Spleen (tissue), 11 donors: ENCODE data around the gene LITAF. TPM values are rescaled to one million over a fixed set of nuclear protein-coding genes. Genes with fewer than 3 reads are reported as not detected.

Source experiments
- DNase-seq: peaks from one replicate; pipeline ENCODE4 v3.0.0-alpha.2; 2020
- H3K27ac ChIP-seq, 8 donors: fragments of 200-600 bp; sonication (generic) in 7 of 8; 1 replicate in 4 of 8; 2 replicates in 4 of 8; pipeline versions ENCODE4 v1.5.0 to v1.8.0; 2016 to 2021; ENCODE audit warnings: inconsistent platforms in 4 of 8, mild to moderate bottlenecking in 4 of 8, moderate library complexity in 1 of 8
- H3K27me3 ChIP-seq, 7 donors: fragments of 200-600 bp; sonication (generic) in 6 of 7; replicated peaks in 1 of 7; 1 replicate in 4 of 7; 2 replicates in 3 of 7; pipeline versions ENCODE4 v1.5.0 to v1.8.0; 2016 to 2021; ENCODE audit warnings: inconsistent platforms in 3 of 7, mild to moderate bottlenecking in 1 of 7
- H3K36me3 ChIP-seq, 6 donors: fragments of 200-600 bp; sonication (generic) in 5 of 6; 1 replicate in 4 of 6; 2 replicates in 2 of 6; pipeline versions ENCODE4 v1.5.0 to v1.8.0; 2016 to 2021; ENCODE audit warnings: inconsistent platforms in 2 of 6
- H3K4me1 ChIP-seq, 6 donors: fragments of 200-600 bp; sonication (generic) in 5 of 6; 1 replicate in 3 of 6; 2 replicates in 3 of 6; pipeline versions ENCODE4 v1.5.0 to v1.8.0; 2016 to 2021; ENCODE audit warnings: inconsistent platforms in 3 of 6
- H3K4me3 ChIP-seq, 8 donors: fragments of 200-600 bp; sonication (generic) in 7 of 8; 1 replicate in 4 of 8; 2 replicates in 4 of 8; pipeline versions ENCODE4 v1.5.0 to v1.8.0; 2016 to 2021; ENCODE audit warnings: inconsistent platforms in 4 of 8, mild to moderate bottlenecking in 4 of 8, moderate library complexity in 2 of 8
- H3K9me3 ChIP-seq, 8 donors: fragments of 200-600 bp; sonication (generic) in 7 of 8; 1 replicate in 4 of 8; 2 replicates in 4 of 8; pipeline versions ENCODE4 v1.5.0 to v1.8.0; 2016 to 2021; ENCODE audit warnings: inconsistent platforms in 4 of 8
- POLR2A ChIP-seq, 3 donors: fragments of 450-650 bp; IDR thresholded peaks; one replicate each; pipeline ENCODE4 v1.5.1; 2017; ENCODE audit warnings: antibody characterized with exemption in 3 of 3, mild to moderate bottlenecking in 1 of 3
- POLR2AphosphoS5 ChIP-seq, 3 donors: sonication (generic); formaldehyde crosslinking; IDR thresholded peaks; one replicate each; pipeline ENCODE4 v1.5.1; 2017; ENCODE audit warnings: antibody characterized with exemption in 3 of 3
- WGBS, 5 donors: extraction: QIAGEN DNeasy Blood & Tissue Kit in 3 of 5; methylation state at CpG; one replicate each; pipeline versions ENCODE4 v1.1.5 to v1.1.7; 2013 to 2018; 5-methylcytosine and 5-hydroxymethylcytosine counted together
- intact Hi-C: fragments of 100-400 bp; cut with DNase I; formaldehyde crosslinking; loops from one replicate; pipeline ENCODE4 v1.15.0; 2023; ENCODE audit warnings: low total_unique reads
- polyA plus RNA-seq, 3 donors: library from polyadenylated mRNA; stranded (reverse); fragments of 200-250 nt; gene quantifications; one replicate each; pipeline ENCODE4 v1.2.1, GENCODE V29; 2013
- total RNA-seq, 7 donors: library from RNA; depleted of rRNA in 3 of 7; stranded (reverse); fragments of >200 nt in 3 of 7; fragmentation: NEBNext Ultra II Directional in 4 of 7; extraction: Animal tissue kit (Norgen Biotek cat#: 25700) in 4 of 7; gene quantifications; one replicate each; pipeline versions ENCODE4 v1.1.0 to v1.2.1, GENCODE V29; 2016 to 2021
- TF ChIP-seq, protein P1 (sequence below), 11 experiments: fragments of 200-600 bp in 7 of 11; fragments of 450-650 bp in 4 of 11; sonication (generic) in 4 of 11; IDR thresholded peaks in 8 of 11; conservative IDR thresholded peaks in 3 of 11; 1 replicate in 7 of 11; 2 replicates in 4 of 11; pipeline versions ENCODE4 v1.4.0 to v1.8.0; 2016 to 2021; ENCODE audit warnings: antibody characterized with exemption in 11 of 11, inconsistent platforms in 4 of 11, mild to moderate bottlenecking in 1 of 11
- donor health status: healthy with polysubstance abuse.
- donor health status: DM: no; HTN: no; CAD: no; lungs with moderate emphysema.
- donor health status: DM: no; HTN: no; CAD: no.
- donor health status: Bipolar disorder and iron deficiency.
- donor health status: healthy.
- donor health status: DM: no; HTN: no; CAD: no.
- donor health status: DM: yes; HTN: yes; CAD: no.

The LITAF gene
- total and polyA plus RNA-seq, 10 donors = 55.8 to 312 (median 162) TPM

DNA sequence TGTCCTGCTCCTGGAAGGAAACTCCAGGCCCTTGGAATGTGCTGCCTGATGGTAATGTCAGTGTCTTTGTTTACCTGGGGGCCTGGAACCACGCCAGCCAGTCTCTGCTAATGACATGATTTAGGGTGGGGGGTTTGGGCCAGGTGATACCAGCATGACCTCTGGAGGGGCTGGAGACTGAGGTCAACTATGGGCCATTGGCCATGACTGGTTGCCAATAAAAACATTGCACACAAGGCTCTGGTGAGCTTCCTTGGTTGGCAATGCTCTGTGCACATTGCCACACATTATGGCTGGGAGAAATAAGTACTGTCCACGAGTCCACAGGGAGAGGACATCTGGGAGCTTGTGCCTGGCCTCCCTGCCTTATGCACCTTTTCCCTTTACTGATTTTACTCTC, 52.5 kb downstream of the LITAF start:
- Histone ChIP-seq H3K9me3 (no peaks in the 10 kb centered on the region), H3K4me3 (no peak overlapping the region), H3K27ac (no peak overlapping the region), H3K4me1 (peaks cover 0 to 40% (median 1%) of the 10 kb centered on the region in 6 donors), H3K27me3 (no peaks in the 10 kb centered on the region), H3K36me3 (no peaks in the 10 kb centered on the region)
- TF ChIP-seq POLR2A (IDR thresholded peaks at IDR 0.05) = no peak
- TF ChIP-seq POLR2AphosphoS5 (IDR thresholded peaks at IDR 0.05) = no peak
- TF ChIP-seq, protein P1, sequence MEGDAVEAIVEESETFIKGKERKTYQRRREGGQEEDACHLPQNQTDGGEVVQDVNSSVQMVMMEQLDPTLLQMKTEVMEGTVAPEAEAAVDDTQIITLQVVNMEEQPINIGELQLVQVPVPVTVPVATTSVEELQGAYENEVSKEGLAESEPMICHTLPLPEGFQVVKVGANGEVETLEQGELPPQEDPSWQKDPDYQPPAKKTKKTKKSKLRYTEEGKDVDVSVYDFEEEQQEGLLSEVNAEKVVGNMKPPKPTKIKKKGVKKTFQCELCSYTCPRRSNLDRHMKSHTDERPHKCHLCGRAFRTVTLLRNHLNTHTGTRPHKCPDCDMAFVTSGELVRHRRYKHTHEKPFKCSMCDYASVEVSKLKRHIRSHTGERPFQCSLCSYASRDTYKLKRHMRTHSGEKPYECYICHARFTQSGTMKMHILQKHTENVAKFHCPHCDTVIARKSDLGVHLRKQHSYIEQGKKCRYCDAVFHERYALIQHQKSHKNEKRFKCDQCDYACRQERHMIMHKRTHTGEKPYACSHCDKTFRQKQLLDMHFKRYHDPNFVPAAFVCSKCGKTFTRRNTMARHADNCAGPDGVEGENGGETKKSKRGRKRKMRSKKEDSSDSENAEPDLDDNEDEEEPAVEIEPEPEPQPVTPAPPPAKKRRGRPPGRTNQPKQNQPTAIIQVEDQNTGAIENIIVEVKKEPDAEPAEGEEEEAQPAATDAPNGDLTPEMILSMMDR (IDR thresholded peaks at IDR 0.05 in 8 of 11, conservative IDR thresholded peaks at IDR 0.05 in 3 of 11) = no peak
- 64 to 90% (median 73%) methylated on average over 2 of the region's 2 CpGs for WGBS, 5 donors
- no peak for DNase-seq
- intact Hi-C loops = loop anchor here (5.0 kb wide), 2 partner anchors 178 to 278 kb away; no protein-coding TSS in a partner anchor

DNA sequence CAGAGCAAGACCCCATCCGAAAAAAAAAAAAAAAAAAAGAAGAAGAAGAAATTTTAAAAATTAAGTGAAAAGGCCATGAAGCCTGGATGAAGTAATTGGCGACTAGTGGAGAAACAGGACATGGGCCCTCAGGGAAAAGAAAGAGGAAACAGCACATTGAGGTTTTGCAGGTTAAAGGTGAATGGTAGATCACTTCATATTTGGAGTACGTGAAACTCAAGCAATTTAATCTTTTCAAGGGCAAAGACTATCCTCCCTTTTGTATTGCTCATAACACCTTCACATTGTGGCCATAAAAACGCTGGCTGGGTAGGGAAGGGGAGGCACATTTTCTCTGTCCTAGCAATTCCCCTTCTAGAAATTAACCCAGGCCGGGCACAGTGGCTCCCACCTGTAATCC, 53.1 kb downstream of the LITAF start:
- no peaks in the 10 kb centered on the region for H3K36me3 ChIP-seq
- peaks cover 0 to 40% (median 1%) of the 10 kb centered on the region in 6 donors for H3K4me1 ChIP-seq
- intact Hi-C loops = loop anchor here (2.0 to 5.0 kb wide), 3 partner anchors 107 to 279 kb away; no protein-coding TSS in a partner anchor
- TF ChIP-seq, protein P1 (IDR thresholded peaks at IDR 0.05 in 8 of 11, conservative IDR thresholded peaks at IDR 0.05 in 3 of 11) = no peak
- TF ChIP-seq POLR2A (IDR thresholded peaks at IDR 0.05) = no peak
- no peak for TF ChIP-seq POLR2AphosphoS5 (IDR thresholded peaks at IDR 0.05)
- H3K4me3 ChIP-seq = no peak overlapping the region
- WGBS, 5 donors = 63 to 75% (median 68%) methylated on average over 5 of the region's 5 CpGs
- DNase-seq = no peak
- H3K27me3 ChIP-seq = no peaks in the 10 kb centered on the region
- no peaks in the 10 kb centered on the region for H3K9me3 ChIP-seq
- no peak overlapping the region for H3K27ac ChIP-seq

DNA sequence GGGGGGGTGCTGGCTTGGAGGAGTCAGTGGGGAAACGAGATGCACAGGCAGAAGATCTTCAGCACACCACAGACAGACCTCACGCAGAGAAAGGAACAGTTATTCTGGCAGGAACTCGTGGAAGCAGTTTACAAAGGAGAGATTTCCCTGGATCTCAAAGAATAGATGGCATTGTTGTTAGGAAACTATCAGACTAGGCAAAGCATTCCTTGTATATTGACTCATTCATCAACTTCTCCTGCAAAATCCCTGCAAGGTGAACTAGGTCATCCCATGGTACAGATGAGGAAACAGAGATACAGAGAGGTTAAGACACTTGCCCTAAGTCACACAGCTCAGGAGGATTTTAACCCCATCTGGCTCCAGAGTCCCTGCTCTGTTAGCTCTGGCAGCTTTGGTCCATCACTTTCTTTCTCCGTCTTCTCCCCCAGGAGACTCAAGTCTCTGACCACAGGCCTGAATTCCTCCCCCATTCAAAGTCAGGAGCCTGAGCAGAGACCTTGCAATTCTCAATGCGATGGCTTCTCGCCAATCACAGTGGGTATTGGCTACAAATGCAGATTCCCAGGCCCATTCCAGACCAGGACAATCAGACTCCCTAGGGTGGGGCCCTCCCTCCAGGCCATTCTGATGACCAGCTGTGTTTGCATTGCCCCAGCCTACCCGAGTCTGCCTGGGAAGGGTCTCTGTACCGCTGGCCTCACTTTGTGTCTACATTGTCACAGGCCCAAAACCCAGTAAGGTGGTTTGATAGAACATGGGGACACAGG, 56.4 kb downstream of the LITAF start:
- 77 to 88% (median 83%) methylated on average over 8 of the region's 8 CpGs for WGBS, 5 donors

More for the DNA sequence above, 56.4 kb downstream of the LITAF start:
- no peak overlapping the region for H3K4me3 ChIP-seq
- TF ChIP-seq POLR2AphosphoS5 (IDR thresholded peaks at IDR 0.05) (no peak), POLR2A (IDR thresholded peaks at IDR 0.05) (no peak)
- TF ChIP-seq, protein P1 (IDR thresholded peaks at IDR 0.05 in 8 of 11, conservative IDR thresholded peaks at IDR 0.05 in 3 of 11) = no peak
- no peak for DNase-seq
- peaks cover 0 to 36% (median 1%) of the 10 kb centered on the region in 6 donors for H3K4me1 ChIP-seq
- intact Hi-C loops = loop anchor here (5.0 kb wide), 2 partner anchors 182 to 282 kb away; no protein-coding TSS in a partner anchor
- peaks cover 0 to 17% (median 0%) of the 10 kb centered on the region in 7 donors for H3K27me3 ChIP-seq
- no peaks in the 10 kb centered on the region for H3K9me3 ChIP-seq
- no peaks in the 10 kb centered on the region for H3K36me3 ChIP-seq
- no peak overlapping the region for H3K27ac ChIP-seq
